Neuron (in vitro differentiated cells): ENCODE measurements around the gene GNG4.
"Not testable (repeated sequence)": the region's sequence is repeated elsewhere in the genome, so short reads cannot be mapped to it uniquely, and the experiment has no call there.

Experiments
- H2AFZ ChIP-seq: one replicate; pipeline ENCODE4 v1.6.1; 2013; ENCODE audit warnings: low read depth, mild to moderate bottlenecking, inconsistent platforms, low read length, moderate library complexity
- H3K27me3 ChIP-seq: one replicate; pipeline ENCODE4 v1.6.1; 2013; ENCODE audit warnings: low read length; ENCODE audit not compliant: insufficient read depth
- H3K36me3 ChIP-seq: one replicate; pipeline ENCODE4 v1.6.1; 2013; ENCODE audit warnings: low read length; ENCODE audit not compliant: insufficient read depth
- H3K4me1 ChIP-seq: one replicate; pipeline ENCODE4 v1.6.1; 2013; ENCODE audit warnings: low read length; ENCODE audit not compliant: insufficient read depth
- H3K4me3 ChIP-seq: 2 replicates; pipeline ENCODE4 v1.5.1; 2013; ENCODE audit warnings: mild to moderate bottlenecking, low read length, moderate library complexity
- H3K9me3 ChIP-seq: one replicate; pipeline ENCODE4 v1.6.1; 2013; ENCODE audit warnings: low read length

The GNG4 gene

GRCh38 chr1:235553112-235553551, 96.5 kb downstream of the GNG4 start:
- H3K9me3 ChIP-seq = peaks cover 2% of the 10 kb centered on the region
- no peaks in the 10 kb centered on the region for H3K27me3 ChIP-seq
- H3K4me1 ChIP-seq = no peaks in the 10 kb centered on the region
- H3K4me3 ChIP-seq = no peak overlapping the region
- H3K36me3 ChIP-seq = peaks cover 13% of the 10 kb centered on the region
- no peak overlapping the region for H2AFZ ChIP-seq

- Histone ChIP-seq H3K4me1 (no peaks in the 10 kb centered on the region), H3K27me3 (no peaks in the 10 kb centered on the region), H2AFZ (no peak overlapping the region), H3K36me3 (peaks cover 14% of the 10 kb centered on the region), H3K9me3 (peaks cover 2% of the 10 kb centered on the region), H3K4me3 (no peak overlapping the region)
These were observed 97.4 kb downstream of the GNG4 start for GRCh38 chr1:235552146-235552716.

GRCh38 chr1:235549351-235550139, 100.0 kb downstream of the GNG4 start:
- Histone ChIP-seq H3K4me1 (no peaks in the 10 kb centered on the region), H2AFZ (no peak overlapping the region), H3K9me3 (peaks cover 2% of the 10 kb centered on the region), H3K27me3 (no peaks in the 10 kb centered on the region), H3K4me3 (no peak overlapping the region), H3K36me3 (peaks cover 14% of the 10 kb centered on the region)

- H3K4me3 ChIP-seq, H3K4me1 ChIP-seq, H2AFZ ChIP-seq, H3K9me3 ChIP-seq, H3K27me3 ChIP-seq: not testable (repeated sequence)
- H3K36me3 ChIP-seq = peaks cover 14% of the 10 kb centered on the region
These were observed 103.0 kb downstream of the GNG4 start for GRCh38 chr1:235546369-235547155.

GRCh38 chr1:235545292-235545930, 104.2 kb downstream of the GNG4 start:
- H3K4me1 ChIP-seq = no peaks in the 10 kb centered on the region

GRCh38 chr1:235542845-235543244, 106.7 kb downstream of the GNG4 start:
- H3K36me3 ChIP-seq, H2AFZ ChIP-seq, H3K27me3 ChIP-seq, H3K9me3 ChIP-seq, H3K4me1 ChIP-seq, H3K4me3 ChIP-seq: not testable (repeated sequence)

More at GRCh38 chr1:235545292-235545930, 104.2 kb downstream of the GNG4 start:
- H3K36me3 ChIP-seq = peaks cover 11% of the 10 kb centered on the region
- no peak overlapping the region for H3K4me3 ChIP-seq
- no peaks in the 10 kb centered on the region for H3K27me3 ChIP-seq
- no peak overlapping the region for H2AFZ ChIP-seq
- H3K9me3 ChIP-seq = no peaks in the 10 kb centered on the region

GRCh38 chr1:235533476-235534168, 116.0 kb downstream of the GNG4 start:
- Histone ChIP-seq H3K27me3 (no peaks in the 10 kb centered on the region), H2AFZ (no peak overlapping the region), H3K36me3 (no peaks in the 10 kb centered on the region), H3K4me1 (no peaks in the 10 kb centered on the region), H3K4me3 (no peak overlapping the region), H3K9me3 (no peaks in the 10 kb centered on the region)

GRCh38 chr1:235532360-235532759, 117.2 kb downstream of the GNG4 start:
- no peaks in the 10 kb centered on the region for H3K36me3 ChIP-seq
- H2AFZ ChIP-seq = no peak overlapping the region
- no peak overlapping the region for H3K4me3 ChIP-seq
- no peaks in the 10 kb centered on the region for H3K9me3 ChIP-seq
- H3K4me1 ChIP-seq = no peaks in the 10 kb centered on the region
- no peaks in the 10 kb centered on the region for H3K27me3 ChIP-seq

- Histone ChIP-seq H3K9me3 (no peaks in the 10 kb centered on the region), H3K27me3 (no peaks in the 10 kb centered on the region), H3K4me1 (no peaks in the 10 kb centered on the region), H2AFZ (no peak overlapping the region), H3K4me3 (no peak overlapping the region), H3K36me3 (no peaks in the 10 kb centered on the region)
These were observed 122.3 kb downstream of the GNG4 start for GRCh38 chr1:235527196-235527814.

- Histone ChIP-seq H3K27me3 (no peaks in the 10 kb centered on the region), H3K4me1 (no peaks in the 10 kb centered on the region), H2AFZ (no peak overlapping the region), H3K4me3 (no peak overlapping the region), H3K9me3 (no peaks in the 10 kb centered on the region), H3K36me3 (no peaks in the 10 kb centered on the region)
These were observed 124.3 kb downstream of the GNG4 start for GRCh38 chr1:235525314-235525713.

GRCh38 chr1:235516862-235517446, 132.6 kb downstream of the GNG4 start:
- H3K4me3 ChIP-seq = no peak overlapping the region
- no peaks in the 10 kb centered on the region for H3K4me1 ChIP-seq
- no peak overlapping the region for H2AFZ ChIP-seq
- no peaks in the 10 kb centered on the region for H3K27me3 ChIP-seq
- H3K36me3 ChIP-seq = no peaks in the 10 kb centered on the region
- H3K9me3 ChIP-seq = no peaks in the 10 kb centered on the region
